ENCODE measurements around the gene DDX5.
"Not testable (repeated sequence)": the region's sequence is repeated elsewhere in the genome, so short reads cannot be mapped to it uniquely, and the experiment has no call there.

The DDX5 gene

DNA sequence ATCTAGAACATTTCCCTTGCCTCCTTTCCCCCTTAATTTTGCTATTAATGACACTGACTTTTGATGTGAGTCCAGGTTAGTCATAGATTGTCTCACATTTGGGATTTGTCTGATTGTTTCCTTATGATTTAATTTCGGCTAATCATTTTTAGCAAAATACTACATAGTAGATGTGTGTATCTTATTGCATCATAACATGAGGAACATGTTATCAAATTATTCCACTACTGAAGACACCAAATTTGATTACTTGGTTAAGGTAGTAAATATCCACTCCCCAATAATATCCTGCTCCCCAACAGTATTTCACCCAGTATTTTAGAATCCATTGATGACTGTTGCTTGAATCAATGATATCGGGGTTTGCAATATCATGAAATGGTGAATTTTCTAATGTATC lies 12.0 kb downstream of the DDX5 start:
- Mint-ChIP-seq H3K27ac (no peak overlapping the region), H3K36me3 (ENCODE audit: low read depth) (peaks cover 88% of the 10 kb centered on the region), H3K27me3 (no peaks in the 10 kb centered on the region), H3K9me3 (no peaks in the 10 kb centered on the region), H3K4me1 (ENCODE audit: low read depth) (peaks cover 57% of the 10 kb centered on the region), H3K4me3 (peak overlapping the region; percentile 99)
- DNase-seq, result no peak

DNA sequence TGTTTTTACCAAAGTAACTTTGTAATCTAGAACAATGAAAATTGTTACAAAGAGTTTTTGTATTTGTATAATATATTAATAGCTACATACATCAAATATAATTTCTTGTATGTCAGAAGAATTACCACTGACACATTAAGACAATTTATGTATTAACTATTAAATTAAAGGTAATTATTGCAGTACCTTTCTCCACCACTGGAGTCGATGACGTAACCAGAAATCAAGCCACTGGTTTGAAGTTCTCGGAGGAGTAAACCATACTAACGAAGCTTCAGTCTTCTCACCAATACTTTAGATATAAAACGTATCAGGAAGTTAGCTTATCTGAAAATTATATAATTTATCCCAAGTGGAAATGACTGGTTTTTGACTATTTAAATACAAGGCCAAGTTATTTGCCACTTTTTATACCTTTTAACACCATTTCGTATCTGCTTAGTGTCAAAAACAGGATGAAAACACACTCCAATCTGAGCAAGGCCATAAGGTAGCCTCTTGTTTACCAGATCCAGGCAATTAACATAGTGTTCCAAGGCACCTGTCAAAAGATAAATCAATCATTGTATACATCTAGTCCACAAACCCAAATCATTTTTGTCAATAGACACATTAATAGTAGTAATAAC lies 13.5 kb downstream of the DDX5 start:
- no peaks in the 10 kb centered on the region for H3K27me3 Mint-ChIP-seq
- H3K27ac Mint-ChIP-seq, result peak overlapping the region; percentile 35
- DNase-seq, result no peak
- peaks cover 86% of the 10 kb centered on the region for H3K36me3 Mint-ChIP-seq (ENCODE audit: low read depth)
- H3K4me1 Mint-ChIP-seq (ENCODE audit: low read depth), result peaks cover 44% of the 10 kb centered on the region
- no peaks in the 10 kb centered on the region for H3K9me3 Mint-ChIP-seq
- H3K4me3 Mint-ChIP-seq, result no peak overlapping the region

DNA sequence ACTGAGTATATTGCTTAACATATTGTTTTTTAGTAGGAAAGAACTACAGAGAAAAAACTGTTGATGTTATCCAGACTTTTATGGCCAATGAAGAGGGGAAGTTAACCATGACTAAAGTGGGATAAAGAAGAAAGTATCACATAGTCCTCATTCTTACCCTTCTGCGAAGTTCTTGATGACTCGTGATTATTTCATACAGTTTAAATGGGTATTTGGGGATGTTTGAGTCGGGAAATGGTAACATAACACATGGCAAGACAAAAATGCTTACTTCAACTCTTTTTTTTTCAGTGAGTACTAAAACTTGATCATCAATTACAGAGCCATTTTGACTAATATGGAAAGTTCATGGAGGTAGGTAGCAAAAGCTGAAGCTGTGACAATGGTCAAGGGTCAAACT lies 14.1 kb downstream of the DDX5 start:
- no peak overlapping the region for H3K4me3 Mint-ChIP-seq
- peak overlapping the region; percentile 52 for H3K27ac Mint-ChIP-seq
- H3K9me3 Mint-ChIP-seq, result no peaks in the 10 kb centered on the region
- H3K27me3 Mint-ChIP-seq, result no peaks in the 10 kb centered on the region
- H3K36me3 Mint-ChIP-seq (ENCODE audit: low read depth), result peaks cover 86% of the 10 kb centered on the region
- H3K4me1 Mint-ChIP-seq (ENCODE audit: low read depth), result peaks cover 38% of the 10 kb centered on the region
- no peak for DNase-seq

GRCh38 chr17:64491034-64491860 lies 14.8 kb downstream of the DDX5 start:
- no peak overlapping the region for H3K4me3 Mint-ChIP-seq
- peaks cover 87% of the 10 kb centered on the region for H3K36me3 Mint-ChIP-seq (ENCODE audit: low read depth)
- H3K27ac Mint-ChIP-seq, result peak overlapping the region; percentile 24

DNA sequence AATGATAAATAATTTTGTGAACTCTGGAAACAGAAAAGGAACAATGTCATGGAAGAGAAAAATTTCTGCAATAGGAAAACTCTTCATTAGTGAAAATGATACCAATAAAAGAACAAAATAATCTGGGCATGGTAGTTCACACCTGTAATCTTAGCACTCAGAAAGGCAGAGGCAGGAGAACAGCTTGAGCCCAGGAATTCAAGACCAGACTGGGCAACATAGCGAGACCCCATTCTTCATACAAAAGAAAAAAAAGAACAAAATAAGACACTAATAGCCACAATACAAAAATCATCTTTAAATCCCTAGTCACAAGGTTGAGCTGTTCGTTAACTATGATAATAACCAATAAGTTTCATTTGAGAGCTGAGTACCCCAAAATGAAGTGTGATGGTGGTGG lies 17.8 kb downstream of the DDX5 start:
- Mint-ChIP-seq H3K4me3 (no peak overlapping the region), H3K4me1 (ENCODE audit: low read depth) (peaks cover 16% of the 10 kb centered on the region), H3K27me3 (no peaks in the 10 kb centered on the region), H3K9me3 (no peaks in the 10 kb centered on the region), H3K36me3 (ENCODE audit: low read depth) (peaks cover 94% of the 10 kb centered on the region), H3K27ac (no peak overlapping the region)
- no peak for DNase-seq

More at GRCh38 chr17:64491034-64491860, 14.8 kb downstream of the DDX5 start:
- no peak for DNase-seq
- H3K4me1 Mint-ChIP-seq (ENCODE audit: low read depth), result peaks cover 35% of the 10 kb centered on the region
- H3K27me3 Mint-ChIP-seq, result no peaks in the 10 kb centered on the region
- no peaks in the 10 kb centered on the region for H3K9me3 Mint-ChIP-seq

DNA sequence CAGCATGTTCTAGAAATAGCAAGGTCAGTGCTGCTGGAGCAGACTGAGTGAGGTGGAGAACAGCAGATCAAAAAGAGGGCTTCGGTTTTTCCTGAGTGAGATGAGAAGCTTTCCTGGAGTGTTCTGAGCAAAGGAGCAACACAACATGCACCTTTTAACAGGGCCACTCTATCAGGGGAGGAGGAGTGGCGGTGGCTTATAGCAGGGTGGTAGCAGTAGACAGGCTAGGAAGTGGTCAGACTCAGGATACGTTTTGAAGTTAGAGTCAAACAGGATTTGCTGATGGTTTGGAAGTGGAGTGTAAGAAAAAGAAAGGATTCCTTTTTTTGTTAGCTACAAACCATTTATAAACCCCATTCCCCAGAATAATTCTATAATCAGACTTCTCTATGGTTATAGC lies 21.7 kb downstream of the DDX5 start:
- Mint-ChIP-seq H3K4me3 (no peak overlapping the region), H3K36me3 (ENCODE audit: low read depth) (peaks cover 92% of the 10 kb centered on the region), H3K9me3 (no peaks in the 10 kb centered on the region), H3K27ac (peak overlapping the region; percentile 8), H3K27me3 (no peaks in the 10 kb centered on the region), H3K4me1 (ENCODE audit: low read depth) (peaks cover 2% of the 10 kb centered on the region)
- DNase-seq, result no peak

DNA sequence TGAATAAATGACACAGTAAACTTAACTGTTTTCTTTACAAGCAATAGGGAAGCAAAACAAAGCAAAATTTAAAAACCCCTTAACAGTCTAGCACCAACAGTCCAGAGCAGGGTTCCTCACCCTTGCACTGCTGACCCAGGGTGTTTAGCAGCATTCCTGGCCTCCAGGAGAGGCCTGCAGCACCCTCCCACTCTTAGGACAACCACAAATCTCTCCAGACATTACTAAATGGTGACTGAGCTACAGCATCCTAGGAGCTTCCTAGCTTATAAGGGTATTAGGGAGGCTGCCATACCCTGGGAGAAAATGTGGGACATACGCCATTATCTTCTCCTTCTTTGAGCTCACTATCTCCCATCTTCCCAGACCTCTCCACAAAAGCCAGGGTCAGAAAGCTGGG lies 25.1 kb downstream of the DDX5 start:
- DNase-seq, result no peak
- Mint-ChIP-seq H3K36me3 (ENCODE audit: low read depth) (peaks cover 84% of the 10 kb centered on the region), H3K27ac (no peak overlapping the region), H3K27me3 (no peaks in the 10 kb centered on the region), H3K4me1 (ENCODE audit: low read depth) (peaks cover 2% of the 10 kb centered on the region), H3K4me3 (no peak overlapping the region), H3K9me3 (no peaks in the 10 kb centered on the region)

DNA sequence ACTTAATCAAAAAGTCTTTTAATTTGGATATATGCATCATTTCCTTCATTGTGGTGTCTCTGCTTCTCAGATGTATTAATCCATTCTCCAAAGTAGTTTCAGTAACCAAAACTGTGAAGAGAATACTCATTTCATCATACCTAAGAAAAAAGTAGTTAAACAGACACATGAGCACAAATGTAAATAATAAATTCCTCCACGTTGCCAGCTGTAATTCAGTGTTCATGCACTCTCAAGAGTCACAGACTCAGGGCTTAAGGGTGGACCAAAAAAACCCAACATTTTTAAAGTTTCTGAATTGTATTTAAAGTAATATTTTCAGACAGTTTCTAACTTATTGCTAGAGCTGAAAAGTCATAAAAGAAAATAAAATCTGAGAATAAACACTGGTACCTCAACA lies 28.2 kb downstream of the DDX5 start:
- Mint-ChIP-seq H3K4me1 (ENCODE audit: low read depth) (no peaks in the 10 kb centered on the region), H3K27ac (no peak overlapping the region), H3K4me3 (no peak overlapping the region), H3K27me3 (no peaks in the 10 kb centered on the region), H3K36me3 (ENCODE audit: low read depth) (peaks cover 54% of the 10 kb centered on the region), H3K9me3 (no peaks in the 10 kb centered on the region)
- no peak for DNase-seq

GRCh38 chr17:64472564-64472963 lies 33.5 kb downstream of the DDX5 start:
- no peaks in the 10 kb centered on the region for H3K27me3 Mint-ChIP-seq
- no peak overlapping the region for H3K4me3 Mint-ChIP-seq
- DNase-seq, result no peak
- no peak overlapping the region for H3K27ac Mint-ChIP-seq
- H3K9me3 Mint-ChIP-seq, result no peaks in the 10 kb centered on the region
- no peaks in the 10 kb centered on the region for H3K4me1 Mint-ChIP-seq (ENCODE audit: low read depth)
- H3K36me3 Mint-ChIP-seq (ENCODE audit: low read depth), result peaks cover 7% of the 10 kb centered on the region

DNA sequence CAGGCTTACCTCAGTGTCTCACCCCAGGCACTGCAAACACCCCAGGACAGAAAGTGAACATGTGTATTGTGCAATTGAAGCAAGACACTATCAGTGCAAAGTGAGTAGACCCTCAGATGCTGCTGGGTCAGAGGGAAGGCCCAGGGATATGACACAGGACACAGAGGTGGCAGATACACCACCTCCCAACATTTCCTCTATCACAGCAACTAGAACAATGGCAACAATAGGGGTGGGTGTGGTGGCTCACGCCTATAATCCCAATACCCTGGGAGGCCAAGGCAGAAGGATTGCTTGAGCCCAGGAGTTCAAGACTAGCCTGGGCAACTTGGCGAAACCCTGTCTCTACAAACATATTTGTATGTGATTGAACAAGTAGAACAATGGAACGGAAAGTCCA lies 34.6 kb downstream of the DDX5 start:
- no peak overlapping the region for H3K4me3 Mint-ChIP-seq
- H3K27ac Mint-ChIP-seq, result no peak overlapping the region
- no peak for DNase-seq
- no peaks in the 10 kb centered on the region for H3K9me3 Mint-ChIP-seq
- no peaks in the 10 kb centered on the region for H3K4me1 Mint-ChIP-seq (ENCODE audit: low read depth)
- no peaks in the 10 kb centered on the region for H3K36me3 Mint-ChIP-seq (ENCODE audit: low read depth)
- H3K27me3 Mint-ChIP-seq, result no peaks in the 10 kb centered on the region

DNA sequence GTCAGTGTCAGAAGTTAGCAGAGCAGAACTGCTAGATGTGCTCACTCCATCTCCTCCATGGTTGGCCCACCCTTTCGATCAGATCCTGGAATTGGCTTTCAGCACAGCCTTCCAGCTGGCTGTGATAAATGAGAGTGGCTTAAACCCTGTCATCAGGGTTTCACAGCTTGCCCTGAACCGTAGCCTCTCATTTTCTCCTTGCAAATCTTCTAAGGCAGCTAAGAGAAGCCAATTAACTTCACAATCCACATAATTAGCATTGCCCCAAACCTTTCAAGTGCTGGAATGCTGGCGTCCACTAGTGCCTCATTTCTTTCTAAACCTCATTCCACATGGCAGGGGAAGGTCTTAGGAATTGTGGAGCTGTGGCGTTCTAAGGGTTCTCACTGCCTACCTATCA lies 35.5 kb downstream of the DDX5 start:
- Mint-ChIP-seq H3K27me3 (no peaks in the 10 kb centered on the region), H3K9me3 (no peaks in the 10 kb centered on the region), H3K4me3 (no peak overlapping the region), H3K4me1 (ENCODE audit: low read depth) (no peaks in the 10 kb centered on the region), H3K36me3 (ENCODE audit: low read depth) (no peaks in the 10 kb centered on the region), H3K27ac (no peak overlapping the region)
- no peak for DNase-seq

- not testable (repeated sequence) for H3K4me3 Mint-ChIP-seq; H3K27ac Mint-ChIP-seq; H3K9me3 Mint-ChIP-seq; H3K36me3 Mint-ChIP-seq (ENCODE audit: low read depth); DNase-seq; H3K4me1 Mint-ChIP-seq (ENCODE audit: low read depth); H3K27me3 Mint-ChIP-seq
Measured at GRCh38 chr17:64466834-64467233, 39.3 kb downstream of the DDX5 start.

DNA sequence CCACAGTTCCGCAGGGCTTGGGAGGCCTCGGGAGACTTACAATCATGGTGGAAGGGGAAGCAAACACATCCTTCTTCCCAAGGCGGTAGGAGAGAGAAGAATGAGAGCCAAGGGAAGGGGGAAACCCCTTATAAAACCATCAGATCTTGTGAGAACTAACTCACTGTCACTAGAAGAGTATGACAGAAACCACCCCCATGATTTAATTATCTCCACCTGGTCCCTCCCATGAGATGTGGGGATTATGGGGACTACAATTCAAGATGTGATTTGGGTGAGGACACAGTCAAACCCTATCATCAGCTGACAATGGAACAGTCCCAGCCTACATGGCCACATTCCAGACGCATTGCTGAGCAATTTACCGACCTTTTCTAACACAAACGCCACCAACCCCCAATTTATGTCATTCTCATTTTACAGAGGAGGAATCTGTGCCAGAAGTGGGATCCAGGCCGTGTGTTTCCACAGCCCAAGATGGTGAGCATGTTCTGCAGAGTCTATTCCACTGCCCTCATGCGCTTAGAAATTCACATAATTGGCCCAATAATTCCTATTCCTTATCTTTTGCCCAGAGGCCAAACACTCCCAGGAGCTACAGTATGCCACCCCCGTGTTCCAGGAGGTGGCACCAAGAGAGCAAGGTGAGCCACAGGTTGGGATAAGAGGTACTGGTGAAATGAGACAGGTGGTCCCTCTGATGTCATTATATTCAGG lies 39.9 kb downstream of the DDX5 start:
- no peaks in the 10 kb centered on the region for H3K36me3 Mint-ChIP-seq (ENCODE audit: low read depth)
- no peaks in the 10 kb centered on the region for H3K27me3 Mint-ChIP-seq
- DNase-seq, result no peak
- H3K4me3 Mint-ChIP-seq, result no peak overlapping the region
- no peaks in the 10 kb centered on the region for H3K9me3 Mint-ChIP-seq
- no peaks in the 10 kb centered on the region for H3K4me1 Mint-ChIP-seq (ENCODE audit: low read depth)
- no peak overlapping the region for H3K27ac Mint-ChIP-seq

GRCh38 chr17:64461788-64462187 lies 44.3 kb downstream of the DDX5 start:
- no peaks in the 10 kb centered on the region for H3K27me3 Mint-ChIP-seq
- H3K4me1 Mint-ChIP-seq (ENCODE audit: low read depth), result peaks cover 7% of the 10 kb centered on the region
- H3K4me3 Mint-ChIP-seq, result no peak overlapping the region
- H3K9me3 Mint-ChIP-seq, result no peaks in the 10 kb centered on the region
- no peak overlapping the region for H3K27ac Mint-ChIP-seq
- H3K36me3 Mint-ChIP-seq (ENCODE audit: low read depth), result no peaks in the 10 kb centered on the region
- DNase-seq, result no peak

DNA sequence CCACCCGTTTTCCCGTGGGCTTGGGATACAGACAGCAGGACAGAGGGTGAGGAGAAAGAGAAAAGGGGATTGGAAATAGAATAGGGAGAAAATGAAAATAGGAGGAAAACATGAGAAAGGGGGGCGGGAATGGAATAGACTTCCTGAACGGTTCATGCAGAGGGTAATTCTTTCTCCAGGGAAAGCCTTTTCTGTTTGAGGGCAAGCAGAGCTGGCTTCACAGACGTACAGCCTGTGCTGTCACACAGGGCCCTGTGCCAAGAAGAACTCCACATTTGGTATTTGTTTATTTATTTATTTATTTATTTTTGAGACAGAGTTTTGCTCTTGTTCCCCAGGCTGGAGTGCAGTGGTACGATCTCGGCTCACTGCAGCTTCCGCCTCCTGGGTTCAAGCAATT lies 45.1 kb downstream of the DDX5 start:
- no peak overlapping the region for H3K4me3 Mint-ChIP-seq
- H3K36me3 Mint-ChIP-seq (ENCODE audit: low read depth), result no peaks in the 10 kb centered on the region
- no peaks in the 10 kb centered on the region for H3K9me3 Mint-ChIP-seq
- peaks cover 12% of the 10 kb centered on the region for H3K4me1 Mint-ChIP-seq (ENCODE audit: low read depth)
- no peak for DNase-seq
- H3K27ac Mint-ChIP-seq, result no peak overlapping the region
- H3K27me3 Mint-ChIP-seq, result no peaks in the 10 kb centered on the region
